Stimulated activated CD8-positive, alpha-beta memory T cell treated with anti-CD3 and anti-CD28 coated beads, Interleukin-15, amount 100 ng/mL, for 48 hours (primary cell): Measurements from ENCODE around the gene ZNF667.
A peak's percentile ranks its signal among the peaks of the same experiment; 100 is the strongest.

ENCODE experiments used
- DNase-seq, 2 donors: peaks; one replicate each; pipeline ENCODE4 v3.0.0-alpha.2; 2020; ENCODE audit warnings: low read depth in 2 of 2

ZNF667 gene

DNA sequence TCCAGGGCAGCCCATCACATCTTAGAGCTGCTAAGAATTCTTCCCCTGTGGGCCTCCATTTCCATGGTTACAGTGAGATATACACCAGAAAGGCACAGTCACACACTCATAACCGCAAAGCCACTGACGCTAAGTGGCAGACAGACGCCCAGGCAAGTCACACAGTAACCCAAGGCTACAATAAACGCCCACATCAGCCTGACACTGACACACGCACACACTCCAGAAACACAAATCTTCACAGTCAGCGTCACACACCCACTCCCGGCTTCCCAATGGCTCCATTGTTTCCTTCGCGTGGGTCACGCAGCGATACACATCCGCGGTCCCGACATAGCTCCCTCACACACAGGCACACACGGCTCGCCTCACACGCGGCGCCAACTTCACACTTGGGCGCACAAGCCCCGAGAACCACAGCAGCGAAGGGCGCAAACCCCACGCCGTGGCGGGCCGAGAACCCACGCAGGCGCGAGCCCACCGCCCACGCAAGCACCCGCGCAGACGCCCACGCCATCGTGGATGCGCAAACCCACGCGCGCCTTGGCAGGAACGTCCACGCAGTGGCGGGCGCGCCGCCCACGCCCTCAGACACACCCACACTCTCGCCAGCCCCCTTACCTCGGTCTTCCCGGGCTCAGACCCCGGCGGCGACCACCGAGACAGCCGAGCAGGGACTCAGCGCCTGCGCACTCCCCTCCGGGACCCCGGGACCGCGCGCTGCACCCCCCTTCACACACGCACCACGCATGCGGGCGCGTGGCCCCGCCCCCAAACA is at the start of gene ZNF667:
Gene ZNF667 (minus strand): TSS at position 695 of the 778 bp plus-strand sequence. CDS start 14,975 bp downstream, outside the sequence.
- DNase-seq, result peak; percentile 11 to 16

DNA sequence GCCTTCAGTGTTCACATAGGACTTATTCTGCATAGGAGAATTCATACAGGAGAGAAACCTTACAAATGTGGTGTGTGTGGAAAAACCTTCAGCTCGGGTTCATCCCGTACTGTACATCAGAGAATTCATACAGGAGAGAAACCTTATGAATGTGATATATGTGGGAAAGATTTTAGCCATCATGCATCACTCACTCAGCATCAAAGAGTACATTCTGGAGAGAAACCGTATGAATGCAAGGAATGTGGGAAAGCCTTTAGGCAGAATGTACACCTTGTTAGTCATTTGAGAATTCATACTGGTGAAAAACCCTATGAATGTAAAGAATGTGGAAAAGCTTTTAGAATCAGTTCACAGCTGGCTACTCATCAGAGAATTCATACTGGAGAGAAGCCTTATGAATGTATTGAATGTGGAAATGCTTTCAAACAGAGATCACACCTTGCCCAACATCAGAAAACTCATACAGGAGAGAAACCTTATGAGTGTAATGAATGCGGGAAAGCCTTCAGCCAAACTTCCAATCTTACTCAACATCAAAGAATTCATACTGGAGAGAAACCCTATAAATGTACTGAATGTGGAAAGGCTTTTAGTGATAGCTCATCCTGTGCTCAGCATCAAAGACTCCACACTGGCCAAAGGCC is 48.2 kb upstream of the ZNF667 start:
- no peak for DNase-seq

DNA sequence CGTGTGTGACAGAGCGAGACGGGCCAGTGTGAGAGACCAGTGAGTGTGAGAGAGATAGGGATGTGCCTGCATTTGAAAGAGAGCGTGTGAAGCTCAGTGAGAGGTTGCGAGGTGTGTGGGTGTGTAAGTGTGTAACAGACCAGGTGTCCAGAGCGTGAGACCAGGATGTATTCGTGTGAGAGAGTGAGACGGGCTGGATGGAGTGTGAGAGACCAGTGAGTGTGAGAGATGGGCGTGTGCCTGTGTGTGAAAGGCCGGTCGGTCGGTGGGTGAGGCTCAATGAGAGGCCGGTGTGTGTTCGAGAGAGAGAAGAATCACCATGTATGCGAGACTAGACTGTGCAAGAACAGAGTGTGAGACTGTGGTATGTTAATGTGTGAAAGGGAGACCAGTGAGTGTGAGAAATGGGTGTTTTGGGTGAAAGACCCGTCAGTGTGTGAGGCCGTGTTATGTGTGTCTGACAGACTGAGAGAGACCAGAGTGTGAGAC is 31.2 kb upstream of the ZNF667 start:
- no peak for DNase-seq

DNA sequence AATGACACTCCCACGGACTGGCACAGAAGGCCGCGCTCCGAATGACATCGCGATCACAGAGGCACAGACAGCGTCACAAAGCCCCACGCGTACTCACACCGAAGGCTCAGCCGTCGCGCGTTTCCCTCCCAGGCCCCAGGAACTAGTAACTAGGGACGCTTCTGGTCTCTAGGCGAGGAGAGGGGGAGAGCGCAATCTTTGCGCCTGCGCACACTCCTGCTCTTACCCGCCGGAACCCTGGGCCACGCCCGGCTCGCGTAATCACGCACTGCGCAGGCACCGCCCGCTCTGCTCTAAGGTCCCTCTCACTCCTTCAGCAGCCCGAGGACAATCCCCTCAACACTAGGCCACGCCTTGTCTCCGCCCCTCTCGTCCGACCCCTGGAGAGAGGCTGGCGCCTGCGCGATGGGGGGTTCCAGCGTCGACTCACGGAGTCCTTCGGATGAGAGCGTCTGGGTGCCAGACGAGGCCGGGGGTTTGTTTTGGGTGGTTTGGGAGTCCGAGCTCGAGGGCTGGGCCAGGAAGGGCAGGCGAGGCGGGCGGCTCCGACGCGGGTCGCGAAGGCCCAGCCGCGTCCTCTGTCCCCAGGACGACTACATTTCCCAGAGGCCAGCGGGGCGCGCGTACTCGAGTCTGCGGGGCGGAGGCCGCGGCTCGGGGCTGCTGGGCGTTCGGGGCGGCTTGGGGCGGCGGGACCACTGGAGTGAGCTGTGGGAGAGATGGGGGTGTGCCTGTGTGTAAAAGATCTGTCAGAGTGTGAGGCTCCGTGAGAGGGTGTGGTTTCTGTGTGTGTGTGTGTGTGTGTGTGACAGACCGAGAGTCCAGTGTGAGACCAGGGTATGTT is 30.5 kb upstream of the ZNF667 start, which contains the start of gene ZNF471:
Gene ZNF471 (plus strand): TSS at position 410 of the 844 bp plus-strand sequence. CDS start 3,717 bp downstream, outside the sequence.
- DNase-seq, result peak; percentile 75 to 82

DNA sequence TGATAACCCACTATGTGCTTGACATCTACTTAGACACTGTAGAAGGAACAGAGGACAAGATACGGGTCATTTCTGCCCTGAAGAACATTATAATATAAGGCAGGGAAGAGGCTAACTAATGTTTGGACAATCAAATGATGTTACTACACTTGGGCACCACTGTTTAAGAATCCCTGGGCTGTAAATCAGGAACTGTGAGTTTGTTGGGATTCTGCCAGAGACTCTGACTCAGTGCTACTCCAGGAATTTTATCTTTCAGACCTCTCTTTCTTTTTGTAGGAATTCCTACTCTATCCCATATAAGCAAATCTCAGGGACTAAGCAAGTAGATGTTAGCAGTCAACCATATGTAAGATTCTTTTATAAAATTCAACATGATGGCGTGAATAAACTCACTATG is 27.4 kb upstream of the ZNF667 start:
- no peak for DNase-seq

DNA sequence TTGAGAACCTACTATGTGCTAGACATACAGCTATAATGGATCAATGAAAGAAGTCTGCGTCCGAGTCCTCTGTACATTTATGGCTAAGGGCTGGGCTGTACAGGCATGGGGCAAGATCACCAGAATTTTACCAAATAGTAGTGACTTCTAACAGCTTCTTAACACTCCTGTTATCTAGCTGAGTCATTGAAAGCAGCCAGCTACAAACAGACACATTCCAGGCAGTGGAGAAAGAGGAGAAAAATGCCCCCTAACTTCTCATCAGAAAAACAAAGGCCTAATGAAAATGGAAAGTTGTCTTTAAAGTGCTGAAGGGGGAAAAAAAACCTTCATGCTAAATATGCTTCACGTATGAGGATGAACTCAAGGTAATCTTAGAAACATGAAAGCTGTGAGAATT is 14.3 kb upstream of the ZNF667 start:
- DNase-seq, result no peak

DNA sequence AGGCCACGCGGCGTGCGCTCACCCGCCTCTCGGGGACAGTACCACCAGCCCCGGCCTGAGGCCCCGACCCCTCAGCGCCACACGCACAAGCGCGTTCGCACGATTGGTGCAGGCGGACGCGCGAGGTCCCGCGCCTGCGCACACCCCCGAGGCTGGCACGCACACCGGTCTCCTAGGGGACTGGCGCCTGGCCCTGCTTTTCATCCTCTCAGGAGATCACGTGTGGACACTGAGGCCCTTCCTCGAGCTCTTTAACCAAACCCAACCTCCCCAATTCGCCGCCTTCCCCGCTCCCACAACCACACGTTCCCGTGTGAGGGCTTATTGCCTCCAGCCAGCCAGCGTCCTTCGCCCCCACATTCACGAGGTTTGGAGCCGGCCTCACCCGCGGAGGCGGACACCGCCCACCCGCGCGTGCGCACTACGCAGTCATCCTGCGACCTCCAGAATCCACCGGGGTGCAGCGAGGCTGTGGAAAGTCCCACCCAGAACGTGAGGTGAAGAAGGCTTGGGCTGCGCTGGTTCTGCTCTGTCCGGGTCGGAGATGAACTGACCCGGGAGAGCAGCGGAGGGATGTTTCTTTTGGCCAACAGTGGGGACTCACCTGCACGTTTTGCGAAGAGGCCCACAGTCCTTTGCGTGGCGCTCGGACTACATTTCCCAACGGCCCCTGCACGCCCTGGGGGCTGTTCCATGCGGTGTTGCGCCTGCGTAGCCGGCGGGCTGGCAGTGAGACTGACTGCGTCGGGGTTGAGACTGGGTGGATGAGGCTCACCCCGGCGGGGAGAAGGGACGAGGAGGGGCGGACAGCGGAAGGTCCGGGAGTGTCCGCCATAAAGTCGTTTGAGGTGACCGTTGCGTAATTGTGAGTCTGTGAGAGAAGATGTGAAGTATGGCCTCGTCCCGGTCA is 539 bp upstream of the ZNF667 start:
- peak; percentile 47 to 58 for DNase-seq

DNA sequence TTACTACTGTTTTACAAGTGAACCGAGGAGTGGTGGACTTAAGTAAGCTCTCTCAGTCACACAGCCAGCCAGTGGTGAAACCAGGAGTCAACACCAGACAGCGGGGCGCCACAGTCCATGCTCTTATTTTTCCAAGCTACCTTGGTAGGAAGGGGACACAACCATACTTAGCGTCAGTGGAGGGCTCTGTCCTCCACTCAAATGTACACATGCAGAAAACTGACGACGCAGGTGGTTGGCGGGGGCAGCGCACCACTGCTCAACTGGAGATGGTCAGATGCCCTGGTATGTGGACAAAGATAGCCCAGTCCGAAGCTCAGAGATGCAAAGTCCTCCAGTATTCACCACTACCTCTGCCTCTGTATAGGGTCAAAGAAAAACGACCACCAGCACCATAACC is 1.1 kb downstream of the ZNF667 start:
- DNase-seq, result no peak

DNA sequence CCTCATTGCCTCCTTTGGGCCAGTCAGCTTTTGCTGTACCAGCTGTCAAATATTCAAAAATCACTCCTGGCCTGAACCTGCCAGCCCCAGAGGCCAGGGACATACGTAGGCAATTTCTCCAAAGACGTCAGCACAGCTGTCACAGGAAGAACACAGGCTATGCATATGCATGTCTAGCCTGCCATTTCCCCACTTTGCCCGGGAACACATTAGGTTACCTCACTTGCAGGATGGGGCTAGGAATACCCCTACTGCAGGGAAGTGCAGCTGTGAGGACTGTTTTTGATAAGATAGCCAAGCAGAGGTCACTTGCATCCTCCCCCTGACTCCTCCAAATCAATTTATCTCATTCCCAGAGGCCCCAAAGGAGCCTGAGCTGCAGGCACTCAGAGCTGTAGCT is 2.8 kb downstream of the ZNF667 start:
- DNase-seq, result no peak

DNA sequence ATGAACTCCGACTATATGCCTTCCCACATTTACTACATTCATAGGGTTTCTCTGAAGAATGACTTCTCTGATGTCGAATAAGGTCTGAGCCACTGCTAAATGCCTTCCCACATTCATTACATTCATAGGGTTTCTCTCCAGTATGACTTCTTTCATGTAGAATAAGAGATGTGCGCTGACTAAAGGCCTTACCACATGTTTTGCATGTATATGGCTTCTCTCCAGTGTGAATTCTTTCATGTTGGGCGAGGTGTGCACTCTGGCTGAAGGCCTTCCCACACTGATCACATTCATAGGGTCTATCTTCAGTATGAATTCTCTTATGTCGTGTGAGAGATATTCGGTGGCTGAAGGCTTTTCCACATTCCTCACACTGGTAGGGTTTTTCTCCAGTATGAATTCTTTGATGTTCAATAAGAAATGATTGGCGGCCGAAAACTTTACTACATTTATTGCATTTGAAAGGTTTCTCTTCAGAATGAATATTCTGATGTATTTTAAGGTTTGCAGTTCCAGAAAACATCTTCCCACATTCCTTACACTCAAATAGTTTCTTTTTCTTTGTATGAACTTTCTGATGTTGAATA is 35.8 kb downstream of the ZNF667 start:
- no peak for DNase-seq

DNA sequence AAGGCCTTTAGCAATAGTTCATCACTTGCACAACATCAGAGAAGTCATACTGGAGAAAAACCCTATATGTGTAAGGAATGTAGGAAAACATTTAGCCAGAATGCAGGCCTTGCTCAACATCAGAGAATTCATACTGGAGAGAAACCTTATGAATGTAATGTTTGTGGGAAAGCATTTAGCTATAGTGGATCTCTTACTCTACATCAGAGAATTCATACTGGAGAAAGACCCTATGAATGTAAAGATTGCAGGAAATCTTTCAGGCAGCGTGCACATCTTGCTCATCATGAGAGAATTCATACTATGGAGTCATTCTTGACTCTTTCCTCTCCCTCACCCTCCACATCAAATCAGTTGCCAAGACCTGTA is 53.2 kb downstream of the ZNF667 start:
- DNase-seq, result no peak

DNA sequence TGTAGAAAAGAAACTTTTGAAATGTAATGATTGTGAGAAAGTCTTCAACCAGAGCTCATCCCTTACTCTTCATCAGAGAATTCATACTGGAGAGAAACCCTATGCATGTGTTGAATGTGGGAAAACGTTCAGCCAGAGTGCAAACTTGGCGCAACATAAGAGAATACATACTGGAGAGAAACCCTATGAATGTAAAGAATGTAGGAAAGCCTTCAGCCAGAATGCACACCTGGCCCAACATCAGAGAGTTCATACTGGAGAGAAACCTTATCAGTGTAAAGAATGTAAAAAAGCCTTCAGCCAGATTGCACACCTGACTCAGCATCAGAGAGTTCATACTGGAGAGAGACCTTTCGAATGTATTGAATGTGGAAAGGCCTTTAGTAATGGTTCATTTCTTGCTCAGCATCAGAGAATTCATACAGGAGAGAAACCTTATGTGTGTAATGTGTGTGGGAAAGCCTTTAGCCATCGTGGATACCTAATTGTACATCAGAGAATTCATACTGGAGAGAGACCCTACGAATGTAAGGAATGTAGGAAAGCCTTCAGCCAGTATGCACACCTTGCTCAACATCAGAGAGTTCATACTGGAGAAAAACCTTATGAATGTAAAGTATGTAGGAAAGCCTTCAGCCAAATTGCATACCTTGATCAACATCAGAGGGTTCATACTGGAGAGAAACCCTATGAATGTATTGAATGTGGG is 53.7 kb downstream of the ZNF667 start:
- no peak for DNase-seq

DNA sequence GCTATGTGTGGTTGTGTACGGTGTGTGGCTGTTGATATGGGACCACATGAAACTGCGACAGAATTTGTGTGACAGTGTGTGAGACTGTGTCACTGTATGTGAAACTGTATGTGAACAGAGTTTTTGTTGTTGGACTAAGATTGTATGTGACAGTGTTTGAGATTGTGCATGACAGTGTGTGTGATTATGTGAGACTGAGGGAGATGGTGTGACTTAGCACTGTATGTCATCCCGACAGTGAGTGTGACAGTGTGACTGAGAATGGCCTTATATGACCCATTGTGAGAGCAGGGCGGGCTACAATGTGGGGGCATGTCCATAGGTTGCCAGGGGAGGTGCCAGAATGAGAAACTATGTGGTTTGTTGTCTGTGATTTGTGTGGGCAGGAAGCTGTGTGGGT is 72.1 kb downstream of the ZNF667 start:
- no peak for DNase-seq

DNA sequence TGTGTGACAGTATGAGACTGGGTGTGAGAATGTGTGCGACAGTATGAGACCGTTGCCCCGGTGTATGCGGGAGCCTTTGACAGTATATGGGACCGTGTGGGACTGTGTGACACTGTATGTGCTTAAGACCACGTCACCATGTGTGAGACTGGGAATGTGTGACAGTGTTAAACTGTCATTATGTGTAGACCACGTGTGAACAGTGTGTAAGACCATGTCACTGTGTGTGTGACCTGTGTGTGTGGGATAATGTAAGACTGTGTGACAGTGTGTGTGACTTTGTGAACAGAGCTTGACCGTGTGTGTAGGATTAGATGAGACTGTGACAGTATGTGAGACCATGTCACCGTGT is 72.5 kb downstream of the ZNF667 start:
- no peak for DNase-seq

DNA sequence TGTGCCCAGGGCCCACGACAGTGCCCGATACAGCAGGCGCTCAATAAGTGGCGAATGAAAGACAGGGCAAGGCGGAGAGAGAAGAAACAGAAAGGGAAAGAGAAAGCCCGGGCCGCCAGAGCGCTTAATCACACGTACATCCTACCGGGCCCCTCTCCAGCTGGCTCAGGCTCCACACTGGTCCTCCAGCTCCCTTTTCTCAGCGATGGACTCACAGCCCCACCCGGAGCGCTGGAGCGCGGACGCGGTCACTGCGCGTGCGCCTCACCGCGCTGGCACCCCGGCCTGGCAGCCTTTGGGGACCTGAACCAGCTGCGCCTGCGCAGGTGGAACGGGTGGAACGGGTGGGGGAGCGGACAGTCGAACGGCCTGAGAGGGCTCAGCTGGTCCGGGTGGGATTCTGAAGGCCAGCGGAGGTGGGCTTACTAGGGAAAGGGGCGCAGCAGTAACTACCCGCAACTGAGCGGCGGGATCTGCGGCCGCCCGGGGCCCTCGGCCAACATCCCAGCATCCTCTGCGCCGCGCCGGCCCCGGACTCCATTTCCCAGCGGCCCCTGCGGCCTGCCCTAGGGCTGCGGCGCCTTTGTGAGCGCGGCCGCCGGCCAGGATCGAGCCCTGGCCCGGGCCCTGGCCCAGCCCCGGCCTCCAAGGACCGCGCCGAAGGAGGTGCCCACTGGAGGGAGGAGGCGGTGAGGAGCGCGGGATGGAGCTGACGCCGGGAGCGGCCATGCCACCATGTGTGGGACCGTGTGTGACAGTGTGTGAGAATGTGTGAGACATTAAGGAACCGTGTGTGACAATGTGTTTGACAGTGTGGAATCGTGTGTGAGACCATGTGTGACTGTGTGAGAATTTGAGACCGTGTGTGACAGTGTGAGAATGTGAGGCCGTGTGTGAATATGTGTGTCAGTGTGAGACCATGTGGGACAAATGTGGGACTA is 73.1 kb downstream of the ZNF667 start, which contains the start of gene ZNF583:
Gene ZNF583 (plus strand): TSS at position 569 of the 941 bp plus-strand sequence. CDS start 2,783 bp downstream, outside the sequence.
- DNase-seq, result peak; percentile 87 to 89

DNA sequence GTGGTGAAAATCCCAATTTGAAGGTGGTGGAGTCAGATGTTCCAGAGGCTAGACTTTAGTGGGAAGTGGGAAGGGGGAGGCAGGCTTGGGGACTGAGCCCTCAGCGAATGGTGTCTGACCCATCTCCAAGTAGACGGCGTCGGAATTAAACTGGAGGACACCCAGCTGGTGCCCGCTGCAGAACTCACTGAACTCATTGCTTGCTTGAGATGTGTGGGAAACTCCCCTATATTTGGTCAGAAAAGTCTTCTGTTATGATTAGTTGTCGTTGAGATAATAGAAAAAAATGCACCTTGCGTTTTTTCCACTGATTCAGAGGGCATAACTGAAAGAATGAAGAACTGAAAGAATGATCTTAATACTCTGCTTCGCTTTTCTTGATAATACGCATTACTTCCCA is 73.9 kb downstream of the ZNF667 start:
- no peak for DNase-seq

DNA sequence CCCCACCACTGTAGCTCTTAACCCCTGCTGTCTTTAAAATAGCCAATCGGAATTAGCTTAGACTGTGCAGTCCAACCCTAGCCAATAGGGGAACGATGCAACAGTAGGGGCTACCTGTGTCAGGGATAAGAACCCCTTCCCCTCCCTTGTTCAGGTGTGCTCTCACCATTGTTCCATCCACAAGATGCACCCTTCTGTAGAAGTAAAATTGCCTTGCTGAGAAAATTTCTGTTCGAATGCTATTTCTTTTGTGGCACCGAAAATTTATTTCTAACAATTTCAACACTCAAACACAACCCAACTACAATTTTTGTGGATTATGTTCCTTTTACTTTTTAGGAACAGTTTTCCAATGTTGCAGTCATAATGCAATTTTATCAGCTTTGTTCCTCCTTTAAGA is 76.7 kb downstream of the ZNF667 start:
- DNase-seq, result no peak

DNA sequence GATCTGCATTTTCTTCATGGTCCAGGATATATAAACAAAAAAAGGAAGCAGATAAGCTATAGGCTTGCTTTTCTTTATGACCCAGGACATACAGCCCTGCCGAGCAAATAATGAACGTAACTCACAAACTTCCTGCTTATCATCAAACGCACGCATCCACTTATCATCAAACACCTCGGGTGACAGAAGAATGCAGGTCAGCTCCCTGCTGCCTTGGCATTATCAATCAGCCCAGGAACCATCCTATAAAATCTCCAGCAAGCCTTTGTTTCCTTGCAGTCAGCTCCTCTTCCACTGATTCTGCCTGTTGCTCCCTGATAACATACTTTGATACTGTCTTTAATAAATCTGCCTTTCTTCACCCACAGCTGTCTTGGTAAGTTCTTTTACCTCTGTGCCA is 78.3 kb downstream of the ZNF667 start:
- no peak for DNase-seq
